Activated CD4-positive, alpha-beta T cell treated with anti-CD3 and anti-CD28 coated beads for 1 hour (primary cell): ENCODE measurements around the gene PNLIPRP1.

ENCODE experiments used
- DNase-seq: peaks from one replicate; pipeline ENCODE4 v3.0.0-alpha.2; 2020

The PNLIPRP1 gene

GRCh38 chr10:116602648-116603400, 12.1 kb downstream of the PNLIPRP1 start:
- DNase-seq = no peak

GRCh38 chr10:116606061-116606483, 15.3 kb downstream of the PNLIPRP1 start:
- DNase-seq = no peak

GRCh38 chr10:116607336-116607735, 16.6 kb downstream of the PNLIPRP1 start:
- DNase-seq = no peak

GRCh38 chr10:116608686-116609594, 18.2 kb downstream of the PNLIPRP1 start:
- DNase-seq = no peak

DNA sequence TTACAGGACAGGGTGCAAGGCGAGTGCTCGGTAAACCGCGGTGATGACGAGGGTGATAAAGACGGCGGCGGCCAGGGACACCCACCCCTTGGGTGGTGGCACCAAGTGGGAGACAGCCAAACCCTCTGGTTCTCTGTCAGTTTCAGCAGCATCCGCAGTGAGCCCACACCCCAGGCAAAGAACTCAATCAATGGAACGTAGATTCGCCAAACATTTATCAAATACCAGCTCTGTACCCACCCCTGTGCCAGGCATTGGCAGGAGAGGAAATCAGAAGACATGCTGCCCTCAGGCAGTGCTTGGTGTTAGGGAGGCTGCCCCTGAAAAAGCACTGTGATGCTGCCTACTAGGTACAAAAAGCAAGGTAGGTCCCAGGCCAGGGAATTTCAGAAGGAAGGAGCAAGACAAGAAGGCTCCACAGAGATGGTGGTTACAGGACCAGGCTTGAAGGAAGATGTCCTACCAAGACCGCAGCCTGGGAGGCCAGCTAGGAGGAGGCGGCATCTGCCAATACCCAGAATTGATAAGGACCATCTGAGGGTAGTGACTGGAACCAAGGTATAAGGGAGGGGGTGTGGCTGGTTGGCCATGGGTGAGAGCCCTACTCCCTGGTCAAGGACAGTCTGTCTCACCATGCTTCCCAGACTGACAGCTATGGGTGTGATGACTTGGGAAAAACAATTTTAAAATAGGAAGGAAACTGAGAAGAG, 19.8 kb downstream of the PNLIPRP1 start:
- DNase-seq = no peak

DNA sequence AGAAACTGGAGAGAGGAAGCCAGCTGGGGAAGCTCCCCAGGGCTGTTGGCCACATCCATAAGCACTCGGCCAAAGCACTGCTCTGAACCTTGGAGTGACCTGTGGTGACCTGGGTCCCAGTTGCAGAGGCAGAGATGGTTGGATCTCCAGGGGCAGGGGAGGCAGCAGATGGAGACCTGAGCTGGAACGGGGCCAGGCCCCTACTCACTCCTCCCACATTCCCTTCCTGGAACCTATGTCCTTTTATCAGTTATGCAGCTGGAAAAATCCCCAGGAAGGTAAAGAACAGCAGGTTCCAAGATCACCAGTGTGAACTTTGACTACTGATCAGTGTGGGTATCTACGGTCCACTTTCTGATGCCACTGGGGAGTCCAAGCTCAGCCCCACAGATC, 20.4 kb downstream of the PNLIPRP1 start:
- DNase-seq = no peak

- no peak for DNase-seq
These were observed 21.5 kb downstream of the PNLIPRP1 start for GRCh38 chr10:116612107-116612769.

- no peak for DNase-seq
These were observed 22.7 kb downstream of the PNLIPRP1 start for GRCh38 chr10:116613471-116613870.

DNA sequence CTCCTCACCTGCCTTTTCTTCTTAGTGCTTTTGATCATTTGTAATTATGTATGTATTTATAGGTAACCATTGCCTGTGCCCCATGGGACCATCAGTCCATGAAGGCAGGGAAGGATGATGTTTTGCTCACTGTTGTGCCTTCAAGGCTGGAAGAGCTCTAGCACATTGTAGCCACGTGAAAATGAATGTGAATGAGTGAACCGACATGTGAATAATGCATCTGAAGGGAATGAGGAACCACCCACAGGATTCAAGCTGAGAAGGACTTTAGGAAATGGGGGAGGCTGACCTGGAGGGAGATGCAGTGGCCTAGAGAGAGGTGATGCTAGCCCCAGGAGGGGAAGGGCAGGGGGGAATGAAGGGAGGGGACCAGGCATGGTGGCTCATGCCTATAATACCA, 24.0 kb downstream of the PNLIPRP1 start:
- no peak for DNase-seq

DNA sequence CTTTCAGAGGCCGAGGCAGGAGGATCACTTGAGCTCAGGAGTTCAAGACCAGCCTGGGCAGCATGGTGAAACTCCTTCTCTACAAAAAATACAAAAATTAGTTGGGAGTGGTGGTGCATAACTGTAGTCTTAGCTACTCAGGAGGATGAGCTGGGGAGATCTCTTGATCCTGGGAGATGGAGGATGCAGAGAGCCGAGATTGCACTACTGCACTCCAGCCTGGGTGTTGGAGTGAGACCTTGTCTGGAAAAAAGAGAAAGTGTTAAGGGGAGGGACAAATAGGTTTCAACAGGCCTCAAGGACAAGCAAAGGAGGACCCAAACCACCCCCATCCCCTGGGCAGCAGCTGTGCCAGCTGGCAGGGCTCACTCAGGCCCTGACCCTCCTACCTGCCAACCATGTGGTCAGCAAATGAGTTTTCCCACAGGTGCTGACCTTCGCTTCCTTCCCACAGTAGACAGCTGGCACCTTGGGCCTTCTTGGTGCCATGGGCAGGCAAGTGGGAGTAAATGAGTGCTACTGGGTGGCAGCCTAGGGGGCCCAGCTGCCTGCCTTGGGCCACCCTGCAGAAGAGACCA, 24.5 kb downstream of the PNLIPRP1 start:
- no peak for DNase-seq

- DNase-seq = no peak
These were observed 30.0 kb downstream of the PNLIPRP1 start, which contains the start of gene PNLIPRP2 for GRCh38 chr10:116620423-116621400. PNLIPRP2 (plus strand) TSS chr10:116620953.

DNA sequence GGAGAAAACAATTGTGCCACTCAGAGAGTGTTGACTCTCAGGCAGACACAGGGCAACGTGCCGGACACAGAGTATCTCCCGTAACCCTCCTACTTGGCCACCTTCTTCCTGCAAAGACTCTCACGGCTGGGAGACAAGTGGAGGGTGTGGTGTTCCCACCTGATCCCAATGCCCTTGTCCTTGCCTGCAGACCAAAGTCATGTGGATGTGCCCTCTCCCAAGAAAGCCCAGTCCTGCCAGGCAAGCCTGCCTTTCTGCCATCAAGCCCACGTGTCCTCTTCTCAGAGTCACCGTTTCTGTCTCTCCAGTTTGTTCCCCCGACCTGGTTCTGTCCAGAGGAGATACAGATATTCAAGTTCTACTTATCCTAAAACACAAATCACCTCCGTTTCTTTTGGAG, 30.7 kb downstream of the PNLIPRP1 start:
- DNase-seq = no peak

DNA sequence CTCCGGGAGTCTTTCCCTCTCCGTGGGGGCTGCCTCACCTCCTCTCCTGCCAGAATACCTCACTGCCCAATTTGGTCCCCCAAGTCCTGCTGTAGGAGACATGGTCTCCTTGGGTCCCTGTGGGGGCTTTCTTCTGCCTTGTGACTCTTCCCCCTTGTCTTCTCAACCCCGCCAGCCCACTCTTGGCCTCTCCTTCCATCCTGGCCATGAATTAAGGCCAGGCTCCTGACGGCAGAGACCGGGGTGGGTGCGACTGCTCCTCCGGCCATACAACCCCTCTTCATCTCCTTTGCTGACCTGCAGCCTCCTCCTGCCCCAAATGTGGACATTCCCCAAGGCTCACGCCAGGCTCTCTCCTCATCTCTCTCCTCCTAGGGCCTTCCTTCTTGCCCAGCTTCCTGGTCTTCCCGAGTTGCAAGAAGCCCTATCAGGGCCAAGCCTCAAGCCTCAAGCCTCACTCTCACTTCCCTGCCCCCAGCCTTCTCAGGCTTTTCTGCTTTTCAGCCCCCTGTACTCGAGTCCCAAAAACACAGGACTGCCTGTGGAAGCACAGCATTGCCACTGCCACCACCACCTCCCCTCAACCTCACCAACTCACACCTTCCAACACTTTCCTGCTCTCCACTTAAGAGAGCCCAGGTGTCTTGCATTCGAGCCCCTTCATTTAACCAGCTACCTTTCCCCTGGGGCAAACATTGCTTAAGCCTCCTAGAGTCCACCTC, 31.3 kb downstream of the PNLIPRP1 start:
- DNase-seq = no peak

DNA sequence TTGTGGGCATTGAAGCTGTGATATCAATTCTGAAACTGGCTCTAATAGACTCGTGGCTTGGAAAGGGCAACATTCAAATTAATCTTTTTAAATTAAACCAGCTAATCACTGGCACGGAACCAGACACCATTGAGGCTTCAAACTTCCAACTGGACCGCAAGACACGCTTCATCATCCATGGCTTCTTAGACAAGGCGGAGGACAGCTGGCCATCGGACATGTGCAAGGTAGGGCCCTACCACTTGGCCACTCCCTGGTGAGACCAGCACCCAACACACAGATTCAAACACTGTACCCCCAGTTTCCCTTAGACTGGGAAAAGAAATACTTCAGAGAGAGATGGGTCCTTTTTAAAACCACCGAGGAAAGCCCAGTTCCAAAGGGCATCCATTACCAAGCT, 35.1 kb downstream of the PNLIPRP1 start:
- DNase-seq = no peak

DNA sequence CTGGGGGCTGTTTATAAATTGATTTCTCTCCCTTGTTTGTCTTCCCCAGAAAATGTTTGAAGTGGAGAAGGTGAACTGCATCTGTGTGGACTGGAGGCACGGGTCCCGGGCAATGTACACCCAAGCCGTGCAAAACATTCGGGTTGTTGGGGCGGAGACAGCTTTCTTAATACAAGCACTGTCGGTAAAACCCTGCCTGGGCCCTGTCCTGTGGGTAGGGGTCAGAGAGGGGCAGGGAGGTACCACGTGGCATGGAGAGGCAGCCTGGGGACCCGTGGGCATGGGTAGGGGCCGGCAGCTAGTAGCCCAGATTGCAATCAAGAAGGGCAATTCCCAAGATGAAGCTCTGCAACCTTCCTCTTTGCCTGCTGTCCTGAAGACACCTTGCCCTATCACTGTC, 36.1 kb downstream of the PNLIPRP1 start:
- DNase-seq = no peak

- no peak for DNase-seq
These were observed 36.7 kb downstream of the PNLIPRP1 start for GRCh38 chr10:116627386-116627933.

- no peak for DNase-seq
These were observed 38.6 kb downstream of the PNLIPRP1 start for GRCh38 chr10:116629340-116629739.

GRCh38 chr10:116630020-116630419, 39.3 kb downstream of the PNLIPRP1 start:
- DNase-seq = no peak

DNA sequence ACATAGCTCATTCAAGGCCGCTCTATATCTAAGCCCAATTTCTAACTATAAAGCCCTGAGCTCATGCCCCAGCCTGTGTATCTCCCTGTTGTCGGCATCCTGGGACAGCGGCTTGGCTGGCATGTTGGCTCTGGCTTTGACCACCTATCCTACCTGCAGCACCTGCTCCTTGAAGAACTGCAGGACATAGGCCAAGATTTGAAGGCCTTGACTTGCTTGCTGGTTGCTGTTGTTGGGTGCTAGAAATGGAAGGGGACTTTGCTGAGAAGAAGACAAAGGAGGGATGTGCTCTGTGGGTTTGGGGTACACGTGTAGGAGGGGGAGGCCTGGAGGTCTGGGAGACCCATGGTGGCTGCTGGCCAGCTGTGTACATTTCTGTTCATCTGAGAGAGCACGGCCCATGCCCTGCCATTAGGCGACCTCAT, 41.1 kb downstream of the PNLIPRP1 start:
- DNase-seq = no peak

- DNase-seq = no peak
These were observed 41.9 kb downstream of the PNLIPRP1 start for GRCh38 chr10:116632596-116633215.
